WI38 (cell line): ENCODE measurements around the gene SH2D7.
A peak's percentile ranks its signal among the peaks of the same experiment; 100 is the strongest.

Experiments used
- H3K4me3 ChIP-seq: 2 replicates; pipeline ENCODE4 v1.5.1; 2011; ENCODE audit warnings: low read depth, mild to moderate bottlenecking, control low read depth, low read length
- CTCF ChIP-seq: IDR thresholded peaks from 2 replicates; pipeline ENCODE4 v1.5.1; 2012; ENCODE audit warnings: low read depth, mild to moderate bottlenecking, control low read depth, low read length

Gene SH2D7

GRCh38 chr15:78129751-78130287 is 37.5 kb downstream of the SH2D7 start:
- no peak overlapping the region for H3K4me3 ChIP-seq
- TF ChIP-seq CTCF = no peak

GRCh38 chr15:78130466-78131294 is 38.3 kb downstream of the SH2D7 start:
- TF ChIP-seq CTCF = no peak
- H3K4me3 ChIP-seq = peak overlapping the region; percentile 65; the same call in 1 of the 2 replicates

DNA sequence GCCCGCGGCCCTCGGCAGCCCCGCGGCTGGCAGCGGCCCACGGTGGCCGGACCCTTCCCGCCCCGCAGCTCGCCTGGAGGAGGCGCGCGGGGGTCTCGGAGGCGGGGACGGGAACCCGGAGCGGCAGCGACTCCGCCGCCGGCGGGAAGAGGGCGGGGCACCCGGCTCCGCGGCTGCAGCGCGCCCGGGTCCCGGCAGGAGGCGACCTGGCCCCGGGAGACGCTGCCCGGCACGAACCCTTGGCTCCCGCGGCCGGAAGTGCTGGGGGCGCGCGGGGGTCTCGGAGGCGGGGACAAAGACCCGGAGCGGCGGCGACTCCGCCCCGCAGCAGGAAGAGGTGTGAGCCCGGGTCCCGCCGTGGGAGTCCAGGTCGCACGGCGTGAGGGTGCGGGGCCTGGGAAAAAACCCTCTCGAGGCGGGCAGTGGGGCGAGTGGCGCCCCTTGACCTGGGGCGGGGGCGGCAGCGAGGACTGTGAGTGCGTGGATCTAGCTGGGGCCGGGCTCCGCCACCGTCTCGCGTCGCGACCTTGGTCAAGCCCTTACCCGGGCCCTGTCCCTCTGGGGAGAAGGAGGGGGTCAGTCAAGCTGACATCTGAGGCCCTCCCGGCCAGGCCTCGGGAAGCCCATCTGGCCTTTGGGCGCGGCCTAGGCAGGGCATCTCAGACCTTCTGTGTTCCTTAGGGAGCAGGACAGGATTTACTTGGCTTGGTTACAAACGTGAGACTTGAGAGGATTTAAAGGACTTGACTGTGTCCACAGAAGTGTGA is 39.1 kb downstream of the SH2D7 start, which contains the start of gene CIB2:
TSS of gene CIB2 (minus strand) at position 151 of the 767 bp plus-strand sequence. CDS start 230 bp downstream, outside the sequence.
- peak; percentile 54 for TF ChIP-seq CTCF
- H3K4me3 ChIP-seq = peak within 1 kb of the TSS; percentile 65

- H3K4me3 ChIP-seq = no peak overlapping the region
- TF ChIP-seq CTCF = no peak
These were observed 41.4 kb downstream of the SH2D7 start for GRCh38 chr15:78133801-78134200.

GRCh38 chr15:78139578-78139977 is 47.2 kb downstream of the SH2D7 start:
- H3K4me3 ChIP-seq = no peak overlapping the region
- no peak for TF ChIP-seq CTCF

GRCh38 chr15:78140292-78140691 is 47.9 kb downstream of the SH2D7 start:
- no peak overlapping the region for H3K4me3 ChIP-seq
- no peak for TF ChIP-seq CTCF
